Neural progenitor cell (in vitro differentiated cells): Measurements from ENCODE around the gene IFT88. TPM values are rescaled to one million over a fixed set of nuclear protein-coding genes. Genes with fewer than 3 reads are reported as not detected.
"Not testable (repeated sequence)": the region's sequence is repeated elsewhere in the genome, so short reads cannot be mapped to it uniquely, and the experiment has no call there.

Experiments used
- DNase-seq: peaks from one replicate; pipeline ENCODE4 v3.0.0-alpha.2; 2016; ENCODE audit warnings: low spot score
- H2AFZ ChIP-seq: fragments of 200-600 bp; sonication (generic); replicated peaks from 2 replicates; pipeline ENCODE4 v1.6.1; 2016; ENCODE audit warnings: antibody characterized with exemption
- H3F3A ChIP-seq: fragments of 200-600 bp; sonication (generic); 2 replicates; pipeline ENCODE4 v1.6.1; 2016; ENCODE audit warnings: antibody characterized with exemption, low read depth
- H3K27ac ChIP-seq: fragments of 200-600 bp; sonication (generic); 2 replicates; pipeline ENCODE4 v1.5.1; 2016; ENCODE audit warnings: mild to moderate bottlenecking
- H3K27me3 ChIP-seq: fragments of 200-600 bp; sonication (generic); 2 replicates; pipeline ENCODE4 v1.6.1; 2016; ENCODE audit warnings: mild to moderate bottlenecking, moderate library complexity
- H3K36me3 ChIP-seq: fragments of 200-600 bp; sonication (generic); 2 replicates; pipeline ENCODE4 v1.5.1; 2016
- H3K4me1 ChIP-seq: fragments of 200-600 bp; sonication (generic); 2 replicates; pipeline ENCODE4 v1.6.1; 2016; ENCODE audit warnings: mixed run types
- H3K4me2 ChIP-seq: fragments of 200-600 bp; sonication (generic); 2 replicates; pipeline ENCODE4 v1.6.1; 2016
- H3K4me3 ChIP-seq: fragments of 200-600 bp; sonication (generic); 2 replicates; pipeline ENCODE4 v1.5.1; 2016
- H3K79me2 ChIP-seq: fragments of 200-600 bp; sonication (generic); 2 replicates; pipeline ENCODE4 v1.6.1; 2016; ENCODE audit warnings: low read depth
- H3K9ac ChIP-seq: fragments of 200-600 bp; sonication (generic); 2 replicates; pipeline ENCODE4 v1.6.1; 2016
- H3K9me3 ChIP-seq: fragments of 200-600 bp; sonication (generic); 2 replicates; pipeline ENCODE4 v1.5.1; 2016; ENCODE audit warnings: low read depth
- H4K20me1 ChIP-seq: fragments of 200-600 bp; sonication (generic); 2 replicates; pipeline ENCODE4 v1.6.1; 2016; ENCODE audit warnings: low read depth
- H3K27ac Mint-ChIP-seq: 3 replicates; pipeline ENCODE4 v1.8.0; 2021; ENCODE audit warnings: mixed read lengths
- H3K27me3 Mint-ChIP-seq: 2 replicates; pipeline ENCODE4 v1.8.0; 2022; ENCODE audit warnings: low read depth, mild to moderate bottlenecking, inconsistent platforms, moderate library complexity, mixed read lengths; ENCODE audit not compliant: insufficient read depth
- H3K36me3 Mint-ChIP-seq: 3 replicates; pipeline ENCODE4 v1.8.0; 2021; ENCODE audit warnings: mixed read lengths
- H3K4me1 Mint-ChIP-seq: 3 replicates; pipeline ENCODE4 v1.8.0; 2021; ENCODE audit warnings: mixed read lengths
- H3K4me3 Mint-ChIP-seq: 3 replicates; pipeline ENCODE4 v1.8.0; 2021; ENCODE audit warnings: mild to moderate bottlenecking, moderate library complexity, mixed read lengths
- H3K9me3 Mint-ChIP-seq: 3 replicates; pipeline ENCODE4 v1.8.0; 2020; ENCODE audit warnings: mixed read lengths
- EZH2 ChIP-seq: fragments of 200-600 bp; sonication (generic); IDR thresholded peaks from 2 replicates; pipeline ENCODE4 v1.6.1; 2017; ENCODE audit warnings: antibody characterized with exemption, mild to moderate bottlenecking, moderate library complexity
- EZH2phosphoT487 ChIP-seq: fragments of 200-600 bp; sonication (generic); IDR thresholded peaks from 2 replicates; pipeline ENCODE4 v1.6.1; 2017; ENCODE audit warnings: antibody characterized with exemption
- total RNA-seq: library from RNA; depleted of rRNA; stranded (reverse); fragments of >200 nt; gene quantifications from 2 replicates; pipeline ENCODE4 v1.2.3, GENCODE V29; 2015; ENCODE audit warnings: low replicate concordance
- TF ChIP-seq, protein P1 (sequence below): fragments of 200-600 bp; sonication (generic); IDR thresholded peaks from 2 replicates; pipeline ENCODE4 v1.5.1; 2017; ENCODE audit warnings: antibody characterized with exemption, mild to moderate bottlenecking

The IFT88 gene
- total RNA-seq, 1 donor from 2014 or later, result 18.4 TPM

- Histone ChIP-seq H3K27ac (no peak overlapping the region), H3K36me3 (no peaks in the 10 kb centered on the region), H3K4me1 (peaks cover 43% of the 10 kb centered on the region), H3K27me3 (no peaks in the 10 kb centered on the region), H3K9ac (no peak overlapping the region), H2AFZ (no peak overlapping the region), H3F3A (peaks cover 7% of the 10 kb centered on the region), H3K9me3 (no peaks in the 10 kb centered on the region), H3K4me2 (no peak overlapping the region), H4K20me1 (no peaks in the 10 kb centered on the region), H3K79me2 (no peaks in the 10 kb centered on the region), H3K4me3 (no peak overlapping the region)
- Mint-ChIP-seq H3K36me3 (peaks cover 3% of the 10 kb centered on the region), H3K27me3 (no peaks in the 10 kb centered on the region), H3K4me3 (no peak overlapping the region), H3K27ac (no peak overlapping the region), H3K9me3 (no peaks in the 10 kb centered on the region), H3K4me1 (peaks cover 22% of the 10 kb centered on the region)
- TF ChIP-seq EZH2 (no peak), EZH2phosphoT487 (no peak)
- TF ChIP-seq, protein P1, sequence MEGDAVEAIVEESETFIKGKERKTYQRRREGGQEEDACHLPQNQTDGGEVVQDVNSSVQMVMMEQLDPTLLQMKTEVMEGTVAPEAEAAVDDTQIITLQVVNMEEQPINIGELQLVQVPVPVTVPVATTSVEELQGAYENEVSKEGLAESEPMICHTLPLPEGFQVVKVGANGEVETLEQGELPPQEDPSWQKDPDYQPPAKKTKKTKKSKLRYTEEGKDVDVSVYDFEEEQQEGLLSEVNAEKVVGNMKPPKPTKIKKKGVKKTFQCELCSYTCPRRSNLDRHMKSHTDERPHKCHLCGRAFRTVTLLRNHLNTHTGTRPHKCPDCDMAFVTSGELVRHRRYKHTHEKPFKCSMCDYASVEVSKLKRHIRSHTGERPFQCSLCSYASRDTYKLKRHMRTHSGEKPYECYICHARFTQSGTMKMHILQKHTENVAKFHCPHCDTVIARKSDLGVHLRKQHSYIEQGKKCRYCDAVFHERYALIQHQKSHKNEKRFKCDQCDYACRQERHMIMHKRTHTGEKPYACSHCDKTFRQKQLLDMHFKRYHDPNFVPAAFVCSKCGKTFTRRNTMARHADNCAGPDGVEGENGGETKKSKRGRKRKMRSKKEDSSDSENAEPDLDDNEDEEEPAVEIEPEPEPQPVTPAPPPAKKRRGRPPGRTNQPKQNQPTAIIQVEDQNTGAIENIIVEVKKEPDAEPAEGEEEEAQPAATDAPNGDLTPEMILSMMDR, result no peak
- DNase-seq, result no peak
These were observed 112.9 kb downstream of the IFT88 start for GRCh38 chr13:20679879-20680278.

DNA sequence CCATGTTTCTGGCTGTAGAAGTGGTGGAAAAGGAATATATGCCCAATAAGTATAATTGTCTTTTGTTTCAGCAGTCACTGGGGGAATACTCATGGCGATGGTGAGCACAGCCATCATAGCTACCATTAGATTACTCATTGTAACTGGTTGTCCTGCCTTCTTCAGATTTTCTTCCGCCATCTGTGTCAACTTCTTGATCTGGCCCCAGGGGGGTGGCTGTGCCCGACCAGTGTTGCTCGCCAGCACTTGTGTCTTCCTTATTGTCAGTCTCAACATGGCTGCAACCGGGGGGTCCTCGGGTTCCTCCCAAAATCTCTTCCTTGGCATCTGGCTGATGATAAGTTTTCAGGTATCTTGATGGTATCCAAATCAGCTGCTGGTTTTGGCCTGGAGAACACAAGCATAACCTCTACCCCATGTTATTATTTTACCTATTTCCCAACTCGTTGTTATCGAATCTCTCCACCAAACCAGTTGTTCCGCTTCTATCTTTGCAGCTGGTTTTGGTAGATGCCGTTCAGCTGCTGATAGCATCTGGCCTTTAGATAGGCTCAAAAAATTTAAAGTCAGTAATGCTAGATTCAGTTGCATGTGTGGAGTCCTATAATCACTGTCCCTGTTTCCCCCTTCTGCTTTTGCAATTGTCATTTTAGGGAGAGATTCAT lies 113.6 kb downstream of the IFT88 start:
- Histone ChIP-seq H3K36me3 (no peaks in the 10 kb centered on the region), H2AFZ (no peak overlapping the region), H3F3A (peaks cover 12% of the 10 kb centered on the region), H4K20me1 (no peaks in the 10 kb centered on the region), H3K4me1 (peaks cover 48% of the 10 kb centered on the region), H3K27ac (no peak overlapping the region), H3K4me2 (no peak overlapping the region), H3K4me3 (no peak overlapping the region), H3K9me3 (no peaks in the 10 kb centered on the region), H3K9ac (no peak overlapping the region), H3K27me3 (no peaks in the 10 kb centered on the region), H3K79me2 (no peaks in the 10 kb centered on the region)
- peaks cover 3% of the 10 kb centered on the region for H3K36me3 Mint-ChIP-seq
- no peak overlapping the region for H3K27ac Mint-ChIP-seq
- H3K4me1 Mint-ChIP-seq, result peaks cover 22% of the 10 kb centered on the region
- H3K27me3 Mint-ChIP-seq, result no peaks in the 10 kb centered on the region
- no peaks in the 10 kb centered on the region for H3K9me3 Mint-ChIP-seq
- H3K4me3 Mint-ChIP-seq, result no peak overlapping the region
- TF ChIP-seq, protein P1, result no peak
- TF ChIP-seq EZH2phosphoT487 (no peak), EZH2 (no peak)
- DNase-seq, result no peak

DNA sequence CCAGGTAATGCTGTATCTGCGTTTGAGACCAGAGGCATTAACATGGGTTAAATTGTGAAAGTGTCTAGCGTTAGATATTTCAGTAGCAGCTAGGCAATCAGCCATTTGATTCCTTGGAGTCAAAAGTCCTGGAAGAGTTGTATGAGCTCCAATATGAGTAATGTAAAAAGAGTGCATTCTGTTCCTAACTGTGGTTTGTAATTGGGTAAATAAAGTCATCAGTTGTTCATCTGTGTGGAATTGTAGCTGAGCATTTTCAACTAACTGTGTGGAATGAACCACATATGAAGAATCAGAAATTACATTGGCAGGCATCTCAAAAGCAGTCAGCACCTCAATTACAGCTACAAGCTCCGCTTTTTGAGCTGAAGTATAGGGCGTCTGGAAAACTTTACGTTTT lies 114.5 kb downstream of the IFT88 start:
- peaks cover 22% of the 10 kb centered on the region for H3K4me1 Mint-ChIP-seq
- not testable (repeated sequence) for DNase-seq, H3K27me3 ChIP-seq, H3K4me3 ChIP-seq, H3K9me3 Mint-ChIP-seq, H2AFZ ChIP-seq, H3K36me3 Mint-ChIP-seq, H3K36me3 ChIP-seq, H3K79me2 ChIP-seq, H4K20me1 ChIP-seq, H3K27ac ChIP-seq, H3K4me3 Mint-ChIP-seq, H3K9ac ChIP-seq, H3K27ac Mint-ChIP-seq, H3K4me2 ChIP-seq, H3K9me3 ChIP-seq, H3K27me3 Mint-ChIP-seq
- Histone ChIP-seq H3K4me1 (peaks cover 48% of the 10 kb centered on the region), H3F3A (peaks cover 12% of the 10 kb centered on the region)

- Mint-ChIP-seq H3K9me3 (no peaks in the 10 kb centered on the region), H3K36me3 (peaks cover 3% of the 10 kb centered on the region), H3K4me1 (peaks cover 27% of the 10 kb centered on the region), H3K27ac (no peak overlapping the region), H3K27me3 (no peaks in the 10 kb centered on the region), H3K4me3 (no peak overlapping the region)
- H3K9me3 ChIP-seq, result no peaks in the 10 kb centered on the region
- H3K36me3 ChIP-seq, result no peaks in the 10 kb centered on the region
- H3K79me2 ChIP-seq, result no peaks in the 10 kb centered on the region
- H2AFZ ChIP-seq, result no peak overlapping the region
- H3K9ac ChIP-seq, result no peak overlapping the region
- DNase-seq, result no peak
- no peak overlapping the region for H3K4me3 ChIP-seq
- H4K20me1 ChIP-seq, result no peaks in the 10 kb centered on the region
- no peaks in the 10 kb centered on the region for H3K27me3 ChIP-seq
- no peak overlapping the region for H3K4me2 ChIP-seq
- H3F3A ChIP-seq, result peaks cover 12% of the 10 kb centered on the region
- TF ChIP-seq EZH2phosphoT487, result no peak
- TF ChIP-seq EZH2, result no peak
- TF ChIP-seq, protein P1, result no peak
- H3K4me1 ChIP-seq, result peaks cover 51% of the 10 kb centered on the region
- no peak overlapping the region for H3K27ac ChIP-seq
These were observed 115.1 kb downstream of the IFT88 start for GRCh38 chr13:20682061-20682460.
